Vagina (tissue), 2 donors: Measurements from ENCODE around the gene CCDC85C.

ENCODE experiments used
- CTCF ChIP-seq, 3 experiments: fragments of 450-650 bp in 2 of 3; fragments of 200-600 bp in 1 of 3; sonication (generic) in 1 of 3; IDR thresholded peaks; one replicate each; pipeline ENCODE4 v1.5.1; 2017 to 2019; ENCODE audit warnings: antibody characterized with exemption in 3 of 3, mild to moderate bottlenecking in 2 of 3, moderate library complexity in 2 of 3
- POLR2A ChIP-seq, 2 donors: fragments of 450-650 bp; IDR thresholded peaks; one replicate each; pipeline ENCODE4 v1.6.1; 2017; ENCODE audit warnings: antibody characterized with exemption in 2 of 2, mild to moderate bottlenecking in 2 of 2, moderate library complexity in 2 of 2
- POLR2AphosphoS5 ChIP-seq, 2 donors: sonication (generic); formaldehyde crosslinking; IDR thresholded peaks; one replicate each; pipeline ENCODE4 v1.9.0; 2017; ENCODE audit warnings: antibody characterized with exemption in 2 of 2, mild to moderate bottlenecking in 2 of 2, low read depth in 1 of 2; ENCODE audit not compliant: insufficient read depth in 1 of 2

- TF ChIP-seq POLR2A (IDR thresholded peaks at IDR 0.05) (no peak), CTCF (IDR thresholded peaks at IDR 0.05) (no peak), POLR2AphosphoS5 (IDR thresholded peaks at IDR 0.05; ENCODE audit: insufficient read depth in 1 of 2, low read depth in 1 of 2) (no peak)
Measured at GRCh38 chr14:99627510-99628381, 23.7 kb upstream of the CCDC85C start.
